DMS 273 (cell line): ENCODE data around the gene YIPF4.
"Not testable (repeated sequence)": the region's sequence is repeated elsewhere in the genome, so short reads cannot be mapped to it uniquely, and the experiment has no call there.

Experiments used
- DNase-seq: peaks from one replicate; lab custom pipeline; 2025; ENCODE audit not compliant: unreplicated experiment; lab: John Stamatoyannopoulos, UW

YIPF4 gene

DNA sequence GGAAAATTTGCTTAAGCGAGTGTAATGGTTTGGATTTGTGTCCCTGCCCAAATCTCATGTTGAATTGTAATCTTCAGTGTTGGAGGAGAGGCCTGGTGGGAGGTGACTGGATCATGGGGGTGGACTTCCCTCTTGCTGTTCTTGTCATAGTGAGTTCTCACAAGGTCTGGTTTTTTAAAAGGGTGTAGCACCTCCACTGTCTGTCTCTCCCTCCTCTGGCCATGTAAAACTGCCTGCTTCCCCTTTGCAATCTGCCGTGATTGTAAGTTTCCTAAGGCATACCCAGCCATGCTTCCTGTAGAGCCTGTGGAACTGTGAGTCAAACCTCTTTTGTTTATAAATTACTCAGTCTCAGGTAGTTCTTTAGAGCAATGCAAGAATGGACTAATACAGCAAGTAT, 6.6 kb downstream of the YIPF4 start:
- no peak for DNase-seq

DNA sequence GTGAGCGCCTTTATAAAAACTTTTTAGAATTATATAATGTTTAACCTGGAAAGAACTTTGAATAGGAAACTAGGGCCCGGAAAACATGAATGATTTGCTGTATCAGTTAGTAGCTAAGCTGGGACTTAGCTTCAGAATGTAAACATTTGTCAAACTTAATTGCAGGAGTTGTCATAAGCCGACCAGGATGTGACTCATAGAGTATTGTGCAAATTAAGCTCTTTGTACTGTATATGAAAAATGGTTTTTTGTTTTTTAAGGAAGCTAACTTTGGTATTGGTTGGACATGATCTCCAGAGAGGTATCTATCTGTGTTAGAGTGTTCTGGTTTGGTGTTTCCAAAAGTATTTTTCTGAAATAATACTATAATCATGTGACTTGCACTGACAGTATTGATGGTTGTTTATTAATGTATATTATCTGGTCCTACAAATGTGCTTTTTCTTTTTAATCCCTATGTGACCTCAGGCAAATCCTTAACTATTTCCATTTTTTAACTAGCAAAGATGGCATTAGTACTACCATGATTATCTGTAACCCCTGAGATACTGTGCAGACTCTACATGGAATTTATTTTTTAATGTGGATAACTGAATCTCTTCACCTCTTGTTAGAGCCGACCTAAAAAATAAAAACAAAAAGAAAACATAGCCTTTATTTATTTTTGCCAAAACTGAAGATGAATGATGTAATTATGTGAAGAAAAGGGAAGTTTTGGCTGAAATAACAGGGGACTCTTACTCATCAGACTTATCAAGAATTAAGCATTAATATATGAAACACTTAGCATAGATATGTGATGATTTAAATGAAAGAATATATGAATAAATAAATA, 11.7 kb downstream of the YIPF4 start:
- no peak for DNase-seq

DNA sequence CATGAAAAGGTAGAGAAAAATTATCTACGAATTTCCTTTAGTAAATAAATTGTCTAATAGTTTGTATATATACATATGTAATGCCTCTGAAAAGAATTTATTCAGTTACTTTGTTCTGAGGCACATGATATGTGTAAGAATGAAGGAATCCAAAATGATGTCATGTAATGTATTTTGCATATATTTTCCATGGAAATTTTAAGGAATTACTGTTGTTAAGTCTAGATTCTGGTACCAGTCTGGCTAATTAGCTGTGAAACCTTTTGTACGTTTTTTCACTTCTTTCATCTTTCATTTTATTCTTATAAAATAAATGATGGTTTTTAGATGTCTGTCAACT, 12.3 kb downstream of the YIPF4 start:
- DNase-seq, result no peak

DNA sequence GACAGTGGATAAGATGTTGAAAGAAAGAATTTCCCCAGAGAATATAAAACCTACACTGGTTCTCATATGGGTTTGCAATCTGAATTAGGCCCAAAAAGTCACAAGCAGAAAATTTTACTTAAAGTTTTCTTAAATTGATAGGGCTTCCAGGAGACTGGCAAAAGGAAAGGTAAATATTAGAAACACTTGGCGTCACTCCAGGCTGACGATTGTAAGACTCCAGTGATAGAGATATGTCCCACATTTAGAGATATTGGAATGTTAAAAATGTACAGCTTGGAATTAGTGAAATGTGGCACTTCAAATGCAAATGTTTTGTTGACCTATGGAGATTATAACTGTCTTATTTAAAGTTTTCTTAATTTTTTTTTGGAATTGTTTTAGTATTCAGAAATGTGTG, 14.0 kb downstream of the YIPF4 start:
- DNase-seq, result no peak

DNA sequence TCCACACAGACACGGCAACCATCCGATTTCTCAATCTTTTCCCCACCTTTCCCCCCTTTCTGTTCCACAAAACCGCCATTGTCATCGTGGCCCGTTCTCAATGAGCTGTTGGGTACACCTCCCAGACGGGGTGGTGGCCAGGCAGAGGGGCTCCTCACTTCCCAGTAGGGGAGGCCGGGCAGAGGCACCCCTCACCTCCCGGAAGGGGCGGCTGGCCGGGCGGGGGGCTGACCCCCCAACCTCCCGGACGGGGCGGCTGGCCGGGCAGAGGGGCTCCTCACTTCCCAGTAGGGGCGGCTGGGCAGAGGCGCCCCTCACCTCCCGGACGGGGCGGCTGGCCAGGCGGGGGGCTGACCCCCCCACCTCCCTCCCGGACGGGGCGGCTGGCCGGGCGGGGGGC, 15.8 kb downstream of the YIPF4 start:
- not testable (repeated sequence) for DNase-seq

DNA sequence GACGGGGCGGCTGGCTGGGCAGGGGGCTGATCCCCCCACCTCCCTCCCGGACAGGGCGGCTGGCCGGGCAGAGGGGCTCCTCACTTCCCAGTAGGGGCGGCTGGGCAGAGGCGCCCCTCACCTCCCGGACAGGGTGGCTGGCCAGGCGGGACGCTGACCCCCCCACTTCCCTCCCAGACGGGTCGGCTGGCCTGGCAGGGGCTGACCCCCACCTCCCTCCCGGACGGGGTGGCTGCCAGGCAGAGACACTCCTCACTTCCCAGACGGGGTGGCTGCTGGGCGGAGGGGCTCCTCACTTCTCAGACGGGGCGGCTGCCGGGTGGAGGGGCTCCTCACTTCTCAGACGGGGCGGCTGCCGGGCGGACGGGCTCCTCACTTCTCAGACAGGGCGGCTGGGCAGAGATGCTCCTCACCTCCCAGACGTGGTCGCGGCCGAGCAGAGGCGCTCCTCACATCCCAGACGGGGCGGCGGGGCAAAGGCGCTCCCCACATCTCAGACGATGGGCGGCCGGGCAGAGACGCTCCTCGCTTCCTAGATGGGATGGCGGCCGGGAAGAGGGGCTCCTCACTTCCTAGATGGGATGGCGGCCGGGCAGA, 16.4 kb downstream of the YIPF4 start:
- not testable (repeated sequence) for DNase-seq

DNA sequence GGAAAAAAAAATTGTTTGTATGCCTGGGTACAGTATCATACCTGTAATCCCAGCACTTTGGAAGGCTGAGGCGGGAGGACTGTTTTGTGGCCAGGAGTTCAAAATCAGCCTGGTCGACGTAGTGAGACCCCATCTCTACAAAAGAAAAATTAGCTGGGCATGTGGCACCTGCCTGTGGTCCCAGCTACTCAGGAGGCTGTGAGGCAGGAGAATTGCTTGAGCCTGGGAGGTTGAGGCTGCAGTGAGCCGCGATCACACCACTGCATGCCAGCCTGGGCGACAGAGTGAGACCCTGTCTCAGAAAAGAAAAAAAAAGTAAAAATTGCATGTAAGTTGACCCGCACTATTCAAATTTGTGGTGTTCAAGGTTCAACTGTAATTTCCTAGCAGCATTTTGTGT, 32.9 kb downstream of the YIPF4 start:
- no peak for DNase-seq

DNA sequence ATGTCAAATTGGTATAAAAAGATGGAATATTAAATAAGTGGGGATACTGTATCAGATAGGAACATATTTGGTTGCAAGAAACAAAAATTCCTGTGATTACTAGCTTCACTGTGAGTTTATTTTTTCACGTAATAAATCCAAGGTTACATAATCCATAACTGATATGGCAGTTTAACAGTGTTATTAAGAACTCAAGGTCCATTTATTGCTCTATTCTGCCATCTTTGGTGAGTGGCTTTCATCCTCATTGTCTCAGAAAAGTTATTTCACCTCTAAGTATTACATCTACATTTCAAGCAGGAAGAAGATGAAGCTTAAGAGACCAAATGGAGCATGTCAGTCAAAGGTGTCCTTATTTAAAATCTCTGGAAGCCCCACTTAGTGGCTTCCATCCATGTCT, 37.2 kb downstream of the YIPF4 start:
- no peak for DNase-seq

DNA sequence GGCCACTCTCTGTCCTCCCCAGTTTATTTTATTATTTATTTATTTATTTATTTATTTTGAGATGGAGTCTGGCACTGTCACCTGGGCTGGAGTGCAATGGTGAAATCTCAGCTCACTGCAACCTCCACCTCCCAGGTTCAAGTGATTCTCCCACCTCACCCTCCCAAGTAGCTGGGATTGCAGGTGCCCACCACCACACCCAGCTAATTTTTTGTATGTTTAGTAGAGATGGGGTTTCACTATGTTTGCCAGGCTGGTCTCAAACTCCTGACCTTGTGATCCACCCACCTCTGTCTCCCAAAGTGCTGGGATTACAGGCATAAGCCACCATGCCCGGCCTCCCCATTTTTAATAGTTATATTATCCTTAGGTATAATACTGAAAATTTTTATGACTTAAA, 51.0 kb downstream of the YIPF4 start:
- DNase-seq, result not testable (repeated sequence)

DNA sequence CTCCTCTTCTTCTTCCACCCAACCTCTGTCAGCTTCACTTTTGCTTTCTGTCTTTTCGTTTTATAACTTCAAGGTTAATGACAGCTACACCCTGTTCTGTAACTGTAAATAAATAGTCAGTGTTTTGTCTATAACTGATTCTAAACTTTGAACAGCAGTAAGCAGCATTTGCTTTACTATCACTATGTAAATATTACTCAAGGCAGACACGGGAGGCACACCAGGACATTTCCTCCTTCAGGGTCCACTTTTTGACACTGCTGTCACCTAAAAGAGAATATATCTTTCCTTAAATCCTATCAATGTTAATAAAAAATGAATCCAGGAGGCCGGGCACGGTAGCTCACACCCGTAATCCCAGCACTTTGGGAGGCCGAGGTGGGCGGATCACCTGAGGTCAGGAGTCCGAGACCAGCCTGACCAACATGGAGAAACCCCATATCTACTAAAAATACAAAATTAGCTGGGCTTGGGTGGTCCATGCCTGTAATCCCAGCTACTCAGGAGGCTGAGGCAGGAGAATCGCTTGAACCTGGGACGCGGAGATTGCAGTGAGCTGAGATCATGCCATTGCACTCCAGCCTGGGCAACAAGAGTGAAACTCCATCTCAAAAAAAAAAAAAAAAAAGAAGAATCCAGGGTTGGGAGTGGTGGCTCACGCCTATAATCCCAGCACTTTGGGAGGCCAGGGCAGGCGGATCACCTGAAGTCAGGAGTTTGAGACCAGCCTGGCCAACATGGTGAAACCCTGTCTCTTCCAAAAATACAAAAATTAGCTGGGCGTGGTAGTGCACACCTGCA, 51.7 kb downstream of the YIPF4 start:
- not testable (repeated sequence) for DNase-seq

DNA sequence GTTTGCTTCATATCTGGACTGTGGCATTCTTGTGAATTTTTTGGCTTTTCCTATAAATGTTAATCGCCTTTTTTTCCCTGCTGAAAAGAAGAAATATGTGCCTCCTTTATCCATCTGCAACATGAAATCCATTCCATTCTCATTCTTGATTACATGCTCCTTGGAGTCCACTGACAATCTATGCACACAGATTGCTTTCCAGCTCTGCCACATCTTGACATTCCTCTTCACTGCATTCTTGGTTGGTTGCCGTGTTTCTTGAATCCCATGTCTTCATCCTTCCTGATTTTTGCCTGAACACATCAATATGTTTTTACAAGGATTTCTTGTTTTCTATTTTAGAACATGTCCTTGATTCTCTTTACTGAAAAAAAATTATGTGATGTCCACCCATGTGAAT, 52.4 kb downstream of the YIPF4 start:
- no peak for DNase-seq

DNA sequence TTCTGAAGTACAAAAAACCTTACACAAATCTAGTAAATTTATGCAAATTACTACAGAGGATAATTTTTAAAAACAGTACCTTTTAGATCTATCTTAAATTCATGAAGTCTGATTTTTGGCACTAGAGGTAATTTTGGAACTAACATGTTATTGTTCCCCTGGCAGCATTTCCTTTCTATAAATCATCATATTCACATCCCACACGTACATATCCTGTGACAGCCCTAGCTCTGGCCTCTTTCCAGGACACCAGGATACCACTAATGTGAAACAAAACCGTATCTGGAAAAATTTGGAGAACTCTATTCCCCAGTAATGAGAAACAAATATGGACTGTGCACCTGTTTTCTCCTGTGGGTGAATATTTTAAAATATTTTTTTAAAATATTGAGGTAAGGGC, 65.1 kb downstream of the YIPF4 start:
- DNase-seq, result no peak

DNA sequence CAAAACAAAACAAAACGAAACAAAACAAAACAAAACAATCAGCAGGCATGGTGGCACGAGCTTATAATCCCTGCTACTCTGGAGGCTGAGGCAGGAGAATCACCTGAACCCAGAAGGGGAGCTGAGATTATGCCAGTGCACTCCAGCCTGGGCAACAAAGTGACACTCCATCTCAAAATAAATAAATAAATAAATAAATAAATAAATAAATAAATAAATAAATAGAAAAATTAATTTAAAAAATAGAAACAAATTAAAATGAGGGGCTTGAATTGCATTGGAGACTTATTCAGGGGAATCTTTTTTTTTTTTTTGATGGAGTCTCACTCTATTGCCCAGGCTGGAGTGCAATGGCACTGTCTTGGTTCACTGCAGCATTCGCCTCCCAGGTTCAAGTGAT, 73.1 kb downstream of the YIPF4 start:
- DNase-seq, result not testable (repeated sequence)

DNA sequence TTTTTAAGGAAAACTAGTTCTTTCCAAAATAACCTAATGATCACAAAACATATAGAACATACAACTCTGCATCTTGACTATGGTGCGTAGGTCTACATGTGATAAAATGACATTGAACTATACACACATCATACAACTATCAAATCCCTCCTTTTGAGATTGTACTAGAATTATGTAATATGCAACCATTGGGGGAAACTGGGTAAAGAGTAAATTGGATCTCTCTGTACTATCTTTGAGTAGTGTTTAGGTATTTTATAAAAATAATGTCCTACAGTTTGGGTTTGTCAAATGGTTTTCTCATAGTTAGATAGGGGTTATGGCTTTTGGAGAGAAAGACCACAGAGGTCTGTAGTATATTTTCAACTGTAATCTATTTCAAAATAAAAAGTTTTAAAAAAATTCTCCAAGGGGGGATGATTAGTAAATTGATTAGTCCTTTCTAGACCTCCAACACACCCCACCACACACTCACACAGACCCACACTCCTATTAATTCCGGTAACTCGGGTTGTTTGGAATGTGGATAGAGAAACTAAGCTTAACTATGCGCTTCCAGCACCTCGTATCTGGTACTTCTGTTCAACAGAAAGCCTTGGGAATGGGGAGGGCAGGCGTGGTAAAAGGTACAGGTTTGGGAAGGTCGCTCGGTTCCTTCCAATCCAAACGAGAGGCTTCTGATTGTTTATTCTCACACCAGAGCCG, 78.4 kb downstream of the YIPF4 start:
- DNase-seq, result peak; percentile 78

DNA sequence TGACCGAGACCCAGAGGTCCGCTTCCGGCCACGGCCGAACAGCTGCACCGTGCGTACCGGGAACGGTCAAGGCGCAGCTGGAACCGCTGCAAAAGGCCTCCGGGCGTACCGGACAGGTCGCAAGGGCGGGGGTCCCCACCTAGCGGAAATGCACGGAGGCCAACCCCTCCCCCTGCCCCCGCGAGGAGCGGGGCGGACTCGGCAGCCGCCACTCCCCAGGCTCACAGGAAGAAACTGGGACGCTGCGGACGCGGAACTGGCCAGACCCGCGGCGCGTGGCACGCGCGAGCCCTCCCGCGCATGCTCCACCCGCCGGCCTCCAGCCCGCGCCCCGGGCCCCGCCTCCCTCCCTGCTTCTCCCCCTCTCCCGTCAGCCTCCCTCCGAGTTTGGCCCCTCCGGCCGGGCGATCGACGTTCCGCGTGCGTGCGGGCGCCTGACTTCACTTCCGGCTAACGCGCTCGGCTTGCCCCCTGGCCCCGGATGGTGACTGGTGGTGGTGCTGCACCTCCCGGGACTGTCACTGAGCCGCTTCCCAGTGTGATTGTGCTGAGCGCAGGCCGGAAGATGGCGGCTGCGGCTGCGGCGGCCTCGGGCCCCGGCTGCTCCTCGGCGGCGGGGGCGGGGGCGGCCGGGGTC, 79.1 kb downstream of the YIPF4 start, which contains the start of gene BIRC6:
BIRC6 (plus strand) TSS at position 343 of the 637 bp plus-strand sequence; CDS start at position 482, 139 bp downstream.
- DNase-seq, result peak; percentile 98

DNA sequence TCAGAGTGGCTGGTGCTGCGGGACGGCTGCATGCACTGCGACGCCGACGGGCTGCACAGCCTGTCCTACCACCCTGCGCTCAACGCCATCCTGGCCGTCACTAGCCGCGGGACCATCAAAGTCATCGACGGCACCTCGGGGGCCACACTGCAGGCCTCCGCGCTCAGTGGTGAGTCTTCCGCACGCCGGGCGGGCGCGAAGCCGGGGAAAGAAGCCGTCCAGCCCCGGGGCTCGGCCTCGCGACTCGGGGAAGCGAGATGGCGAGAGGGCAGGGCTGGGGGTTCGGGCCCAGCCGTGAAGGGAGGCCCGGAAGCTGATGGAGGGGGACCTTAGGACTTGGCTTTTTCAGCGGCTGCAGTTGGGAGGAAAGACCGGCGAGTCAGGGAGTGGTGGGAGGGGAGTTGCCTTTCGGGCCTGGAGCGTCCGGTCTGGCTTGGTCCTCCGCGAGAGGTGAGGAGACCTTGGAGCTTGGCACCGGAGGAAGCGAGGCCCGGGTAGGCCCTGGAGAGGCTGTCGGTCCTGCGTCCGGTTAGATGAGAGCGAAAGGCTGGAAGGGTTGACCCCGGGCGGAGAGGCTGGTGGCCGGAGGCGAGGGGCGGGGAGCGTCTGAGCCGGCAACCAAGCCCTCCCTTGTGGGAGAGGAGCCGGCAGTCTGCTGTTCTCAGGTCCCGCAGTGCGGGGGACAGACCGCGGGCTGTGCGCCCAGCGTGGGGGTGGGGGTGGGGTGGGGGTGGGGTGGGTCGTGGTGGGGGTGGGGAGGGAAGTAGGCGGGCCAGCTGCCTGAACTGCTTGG, 79.8 kb downstream of the YIPF4 start:
- peak; percentile 75 for DNase-seq

DNA sequence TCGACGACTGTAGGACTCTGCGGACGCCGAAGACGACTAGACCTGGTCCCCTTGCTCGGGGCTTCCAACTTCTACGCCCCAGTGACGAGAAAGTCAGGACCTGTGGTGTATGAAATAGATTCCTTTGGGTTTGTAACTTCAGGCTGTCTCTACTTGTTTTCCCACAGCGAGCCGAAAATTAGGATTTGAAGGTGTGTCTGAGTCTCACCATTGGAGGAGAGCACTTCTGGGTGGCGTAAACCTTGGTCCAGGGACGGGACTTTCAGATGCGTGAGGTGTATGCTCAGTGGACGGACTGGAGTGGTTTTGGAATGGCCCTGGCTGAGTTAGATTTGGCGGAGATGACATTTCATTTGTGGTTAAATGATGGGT, 80.4 kb downstream of the YIPF4 start:
- peak; percentile 48 for DNase-seq

DNA sequence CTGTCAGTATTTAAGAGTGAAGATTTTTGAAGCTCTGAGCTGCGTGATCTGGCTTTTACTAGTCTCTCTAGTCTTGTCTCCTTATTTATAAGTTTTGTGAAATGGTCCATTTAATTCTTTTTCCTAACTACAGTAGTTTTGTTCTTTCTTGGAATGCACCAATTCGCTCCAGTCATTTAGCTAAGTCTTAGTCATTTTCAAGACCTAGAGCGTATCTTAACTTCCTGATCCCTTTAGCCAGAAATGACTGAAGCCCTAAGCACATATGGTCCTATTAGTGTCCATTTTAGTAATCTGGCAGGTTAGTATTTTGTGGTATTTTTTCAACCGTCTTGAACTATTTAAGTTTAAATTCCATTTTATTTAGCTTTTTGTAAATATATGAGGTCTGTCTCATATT, 82.7 kb downstream of the YIPF4 start:
- no peak for DNase-seq

DNA sequence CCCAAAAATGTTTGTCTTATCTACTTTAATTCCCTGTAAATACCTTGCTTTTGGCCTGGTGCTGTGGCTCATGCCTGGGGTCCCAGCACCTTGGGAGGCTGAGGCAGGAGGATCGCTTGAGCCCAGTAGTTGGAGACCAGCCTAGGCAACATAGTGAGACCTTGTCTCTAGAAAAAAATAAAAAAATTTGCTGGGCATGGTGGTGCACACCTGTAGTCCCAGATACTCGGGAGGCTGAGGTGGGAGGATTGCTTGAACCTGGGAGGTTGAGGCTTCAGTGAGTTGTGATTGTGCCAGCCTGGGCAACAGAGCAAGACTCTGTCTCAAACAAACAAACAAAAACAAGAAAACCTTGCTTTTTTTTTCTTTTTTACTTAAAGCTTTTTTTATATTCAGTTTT, 85.3 kb downstream of the YIPF4 start:
- DNase-seq, result not testable (repeated sequence)

DNA sequence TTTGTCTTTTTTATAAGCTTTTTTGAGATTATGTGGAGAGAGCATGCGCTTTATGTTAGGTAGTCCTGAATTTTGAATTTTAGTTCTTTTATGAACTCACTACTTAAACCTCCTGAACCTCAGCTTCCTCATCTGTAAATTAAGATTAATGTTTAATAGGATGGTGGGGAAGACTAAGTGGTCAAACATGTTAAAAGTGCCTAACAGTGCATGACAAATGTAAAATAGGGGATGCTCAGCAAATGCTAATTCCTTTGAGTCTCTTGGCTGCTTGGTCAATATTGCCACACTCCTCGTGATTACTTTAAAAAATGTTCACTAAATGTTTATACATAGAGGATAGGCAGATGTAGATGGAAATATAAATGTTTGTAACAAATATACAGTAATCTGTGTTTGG, 85.9 kb downstream of the YIPF4 start:
- DNase-seq, result no peak
